Mesothelial cell of epicardium (in vitro differentiated cells): ENCODE results near the gene WDFY2. TPM values are rescaled to one million over a fixed set of nuclear protein-coding genes. Genes with fewer than 3 reads are reported as not detected.
"Not testable (repeated sequence)": the region's sequence is repeated elsewhere in the genome, so short reads cannot be mapped to it uniquely, and the experiment has no call there.

ENCODE experiments used
- DNase-seq, 2 experiments: peaks; one replicate each; pipeline ENCODE4 v3.0.0; 2021; ENCODE audit warnings: low spot score in 2 of 2; ENCODE audit not compliant: unreplicated experiment in 2 of 2
- H3K27ac Mint-ChIP-seq: 2 replicates; pipeline ENCODE4 v1.8.0; 2021; ENCODE audit warnings: mixed read lengths
- H3K27me3 Mint-ChIP-seq: 2 replicates; pipeline ENCODE4 v1.8.0; 2021; ENCODE audit warnings: low read depth, mixed read lengths
- H3K36me3 Mint-ChIP-seq: 2 replicates; pipeline ENCODE4 v1.8.0; 2021; ENCODE audit warnings: mixed read lengths
- H3K4me1 Mint-ChIP-seq: 2 replicates; pipeline ENCODE4 v1.8.0; 2021; ENCODE audit warnings: mixed read lengths
- H3K4me3 Mint-ChIP-seq: 2 replicates; pipeline ENCODE4 v1.8.0; 2021; ENCODE audit warnings: mild to moderate bottlenecking, moderate library complexity, mixed read lengths
- H3K9me3 Mint-ChIP-seq: 2 replicates; pipeline ENCODE4 v1.8.0; 2021; ENCODE audit warnings: mixed read lengths
- CTCF ChIP-seq: fragments of 200-600 bp; sonication (generic); IDR thresholded peaks from one replicate; pipeline ENCODE4 v1.5.0; 2021; ENCODE audit warnings: antibody characterized with exemption; ENCODE audit not compliant: unreplicated experiment
- total RNA-seq: library from RNA; stranded (reverse); gene quantifications from 3 replicates; pipeline ENCODE4 v1.2.1, GENCODE V29; 2021

Gene WDFY2
- total RNA-seq, 1 donor from 2014 or later = 12.1 TPM

- H3K27ac Mint-ChIP-seq = no peak overlapping the region
- no peaks in the 10 kb centered on the region for H3K36me3 Mint-ChIP-seq
- TF ChIP-seq CTCF = no peak
- H3K4me1 Mint-ChIP-seq = peaks cover 7% of the 10 kb centered on the region
- peaks cover 6% of the 10 kb centered on the region for H3K9me3 Mint-ChIP-seq
- no peak for DNase-seq
- H3K27me3 Mint-ChIP-seq = peaks cover 2% of the 10 kb centered on the region
- no peak overlapping the region for H3K4me3 Mint-ChIP-seq
These were observed 26.2 kb upstream of the WDFY2 start for GRCh38 chr13:51557875-51558612.

- no peak for TF ChIP-seq CTCF
- no peak overlapping the region for H3K4me3 Mint-ChIP-seq
- no peak overlapping the region for H3K27ac Mint-ChIP-seq
- no peaks in the 10 kb centered on the region for H3K36me3 Mint-ChIP-seq
- H3K4me1 Mint-ChIP-seq = peaks cover 10% of the 10 kb centered on the region
- DNase-seq = no peak
- H3K9me3 Mint-ChIP-seq = peaks cover 4% of the 10 kb centered on the region
- H3K27me3 Mint-ChIP-seq = peaks cover 2% of the 10 kb centered on the region
These were observed 24.1 kb upstream of the WDFY2 start for GRCh38 chr13:51559946-51560735.

GRCh38 chr13:51562011-51562671 is 22.1 kb upstream of the WDFY2 start:
- H3K4me1 Mint-ChIP-seq = peaks cover 5% of the 10 kb centered on the region
- DNase-seq = no peak
- H3K27me3 Mint-ChIP-seq = peaks cover 2% of the 10 kb centered on the region
- no peaks in the 10 kb centered on the region for H3K9me3 Mint-ChIP-seq
- no peak overlapping the region for H3K27ac Mint-ChIP-seq
- no peak for TF ChIP-seq CTCF
- H3K4me3 Mint-ChIP-seq = no peak overlapping the region
- H3K36me3 Mint-ChIP-seq = no peaks in the 10 kb centered on the region

- H3K27ac Mint-ChIP-seq = no peak overlapping the region
These were observed 20.0 kb upstream of the WDFY2 start for GRCh38 chr13:51564252-51564651.

GRCh38 chr13:51564671-51565070 is 19.6 kb upstream of the WDFY2 start:
- no peaks in the 10 kb centered on the region for H3K36me3 Mint-ChIP-seq
- H3K27me3 Mint-ChIP-seq = peaks cover 2% of the 10 kb centered on the region
- no peak for TF ChIP-seq CTCF
- H3K4me3 Mint-ChIP-seq = no peak overlapping the region
- H3K9me3 Mint-ChIP-seq = peaks cover 12% of the 10 kb centered on the region
- DNase-seq = no peak
- H3K27ac Mint-ChIP-seq = no peak overlapping the region
- H3K4me1 Mint-ChIP-seq = peaks cover 2% of the 10 kb centered on the region

More at GRCh38 chr13:51564252-51564651, 20.0 kb upstream of the WDFY2 start:
- H3K9me3 Mint-ChIP-seq = peaks cover 10% of the 10 kb centered on the region
- H3K4me3 Mint-ChIP-seq = no peak overlapping the region
- no peaks in the 10 kb centered on the region for H3K36me3 Mint-ChIP-seq
- no peak for DNase-seq
- no peak for TF ChIP-seq CTCF
- peaks cover 2% of the 10 kb centered on the region for H3K27me3 Mint-ChIP-seq
- H3K4me1 Mint-ChIP-seq = peaks cover 2% of the 10 kb centered on the region

- not testable (repeated sequence) for H3K27me3 Mint-ChIP-seq, H3K4me3 Mint-ChIP-seq, DNase-seq, H3K36me3 Mint-ChIP-seq, H3K27ac Mint-ChIP-seq, H3K4me1 Mint-ChIP-seq
- H3K9me3 Mint-ChIP-seq = peaks cover 16% of the 10 kb centered on the region
These were observed 15.3 kb upstream of the WDFY2 start for GRCh38 chr13:51569001-51569400.
